Motor neuron (in vitro differentiated cells): ENCODE data around the gene SIDT2. TPM values are rescaled to one million over a fixed set of nuclear protein-coding genes. Genes with fewer than 3 reads are reported as not detected.

ENCODE experiments used
- ATAC-seq, 8 experiments: fragments of 200-7000 bp; cut with Tn5 transposase; replicated peaks in 6 of 8; 2 replicates each; pipeline ENCODE4 v1.8.0; 2021; ENCODE audit warnings: mild to moderate bottlenecking in 8 of 8, moderate library complexity in 8 of 8
- H3K27ac ChIP-seq, 2 donors: fragments of 250-450 bp; sonication (Bioruptor Pico); 2 replicates each; pipeline ENCODE4 v1.9.0; 2021; ENCODE audit warnings: antibody characterized with exemption in 2 of 2, mild to moderate bottlenecking in 2 of 2, moderate library complexity in 1 of 2
- H3K4me1 ChIP-seq, 2 donors: fragments of 250-450 bp; sonication (Bioruptor Pico); replicated peaks in 1 of 2; 2 replicates each; pipeline ENCODE4 v1.6.1; 2021; ENCODE audit warnings: antibody characterized with exemption in 2 of 2, mild to moderate bottlenecking in 2 of 2, moderate library complexity in 1 of 2
- H3K4me3 ChIP-seq, 5 donors: fragments of 250-450 bp; sonication (Bioruptor Pico); 2 replicates each; pipeline ENCODE4 v1.9.0; 2021; ENCODE audit warnings: antibody characterized with exemption in 5 of 5, mild to moderate bottlenecking in 5 of 5, moderate library complexity in 4 of 5
- WGBS, 10 experiments: fragments of 450-650 bp; shearing (Covaris generic); methylation state at CpG; one replicate each; pipeline ENCODE4 v1.0.0; 2022; 5-methylcytosine and 5-hydroxymethylcytosine counted together
- in situ Hi-C, 9 experiments: fragments of 400-800 bp; cut with MboI; loops; one replicate each; pipeline ENCODE4 v1.15.0; 2021; ENCODE audit warnings: low sequenced_read_pairs in 9 of 9, low pct_unique_long_range_greater_than_20kb in 2 of 9; ENCODE audit not compliant: unreplicated experiment in 9 of 9
- total RNA-seq, 8 experiments: library from RNA; unstranded; fragments of 300-600 nt; gene quantifications; 2 replicates each; pipeline versions ENCODE4 v1.2.3 to v1.2.4, GENCODE V29; 2022

Gene SIDT2
- total RNA-seq, 8 experiments from 2014 or later, result 10.5 to 32.3 (median 17.9) TPM

GRCh38 chr11:117187007-117187406 is 8.5 kb downstream of the SIDT2 start:
- 75 to 92% (median 80%) methylated on average over 1 to 2 of the region's 6 CpGs; no CpG with 5 or more reads in 6 of the 10 experiments for WGBS, 10 experiments
- in situ Hi-C loops, result no loop called here
- peak in 3 of 8 experiments; percentile 18 to 34 (median 30) for ATAC-seq
- no peak overlapping the region for H3K27ac ChIP-seq
- H3K4me1 ChIP-seq, result no peaks in the 10 kb centered on the region
- H3K4me3 ChIP-seq, result no peak overlapping the region

GRCh38 chr11:117187428-117187798 is 8.9 kb downstream of the SIDT2 start:
- Histone ChIP-seq H3K4me1 (no peaks in the 10 kb centered on the region), H3K4me3 (no peak overlapping the region), H3K27ac (no peak overlapping the region)
- ATAC-seq, result no peak
- 82 to 100% (median 100%) methylated on average over 1 to 7 of the region's 13 CpGs; no CpG with 5 or more reads in 5 of the 10 experiments for whole genome bisulfite sequencing, 10 experiments
- in situ Hi-C loops, result no loop called here

- no peak for ATAC-seq
- in situ Hi-C loops, result no loop called here
- Histone ChIP-seq H3K4me3 (no peak overlapping the region), H3K4me1 (no peaks in the 10 kb centered on the region), H3K27ac (no peak overlapping the region)
- 80 to 100% (median 100%) methylated on average over 1 to 2 of the region's 16 CpGs; no CpG with 5 or more reads in 2 of the 10 experiments for WGBS, 10 experiments
These were observed 9.4 kb downstream of the SIDT2 start for GRCh38 chr11:117187799-117188481.

- no peak overlapping the region for H3K4me3 ChIP-seq
- no peak overlapping the region for H3K27ac ChIP-seq
- in situ Hi-C loops, result no loop called here
- no peaks in the 10 kb centered on the region for H3K4me1 ChIP-seq
- WGBS, 10 experiments, result 70 to 100% (median 87%) methylated on average over 2 to 11 of the region's 20 CpGs; no CpG with 5 or more reads in 5 of the 10 experiments
- ATAC-seq, result no peak
These were observed 10.1 kb downstream of the SIDT2 start for GRCh38 chr11:117188620-117189081.

GRCh38 chr11:117189191-117189940 is 10.8 kb downstream of the SIDT2 start:
- H3K4me3 ChIP-seq, result no peak overlapping the region
- in situ Hi-C loops, result no loop called here
- WGBS, 10 experiments, result 80 to 100% (median 88%) methylated on average over 1 to 12 of the region's 22 CpGs; no CpG with 5 or more reads in 6 of the 10 experiments
- H3K27ac ChIP-seq, result no peak overlapping the region
- H3K4me1 ChIP-seq, result no peaks in the 10 kb centered on the region
- no peak for ATAC-seq

- H3K27ac ChIP-seq, result no peak overlapping the region
- H3K4me1 ChIP-seq, result no peaks in the 10 kb centered on the region
- H3K4me3 ChIP-seq, result no peak overlapping the region
- in situ Hi-C loops, result no loop called here
- peak in 1 of 8 experiments; percentile 12 for ATAC-seq
- WGBS, 10 experiments, result 67 to 80% (median 67%) methylated on average over 1 to 2 of the region's 8 CpGs; no CpG with 5 or more reads in 7 of the 10 experiments
These were observed 11.5 kb downstream of the SIDT2 start for GRCh38 chr11:117189941-117190544.

- no peak for ATAC-seq
- Histone ChIP-seq H3K27ac (no peak overlapping the region), H3K4me3 (no peak overlapping the region), H3K4me1 (no peaks in the 10 kb centered on the region)
- in situ Hi-C loops, result no loop called here
- WGBS, 10 experiments, result 67 to 100% (median 93%) methylated on average over 1 to 6 of the region's 26 CpGs; no CpG with 5 or more reads in 4 of the 10 experiments
These were observed 13.3 kb downstream of the SIDT2 start for GRCh38 chr11:117191680-117192400.

- H3K4me1 ChIP-seq, result no peaks in the 10 kb centered on the region
- in situ Hi-C loops, result no loop called here
These were observed 13.9 kb downstream of the SIDT2 start for GRCh38 chr11:117192401-117192875.

GRCh38 chr11:117193130-117194020 is 14.8 kb downstream of the SIDT2 start:
- 90 to 100% (median 98%) methylated on average over 1 to 8 of the region's 15 CpGs; no CpG with 5 or more reads in 4 of the 10 experiments for WGBS, 10 experiments
- Histone ChIP-seq H3K4me1 (no peaks in the 10 kb centered on the region), H3K4me3 (no peak overlapping the region), H3K27ac (no peak overlapping the region)
- no peak for ATAC-seq
- in situ Hi-C loops, result no loop called here

More at GRCh38 chr11:117192401-117192875, 13.9 kb downstream of the SIDT2 start:
- Histone ChIP-seq H3K27ac (no peak overlapping the region), H3K4me3 (no peak overlapping the region)
- no peak for ATAC-seq
- 93 to 94% methylated on average over 3 of the region's 17 CpGs; no CpG with 5 or more reads in 8 of the 10 experiments for WGBS, 10 experiments

- H3K4me1 ChIP-seq, result peaks cover 3 to 4% of the 10 kb centered on the region in 2 donors
- WGBS, 10 experiments, result 70 to 100% (median 85%) methylated on average over 1 to 4 of the region's 5 CpGs; no CpG with 5 or more reads in 3 of the 10 experiments
- ATAC-seq, result no peak
- H3K27ac ChIP-seq, result no peak overlapping the region
- in situ Hi-C loops, result no loop called here
- H3K4me3 ChIP-seq, result no peak overlapping the region
These were observed 15.7 kb downstream of the SIDT2 start for GRCh38 chr11:117194267-117194666.

GRCh38 chr11:117195258-117195657 is 16.7 kb downstream of the SIDT2 start:
- no peak for ATAC-seq
- peaks cover 3 to 4% of the 10 kb centered on the region in 2 donors for H3K4me1 ChIP-seq
- WGBS, 10 experiments, result 62 to 100% (median 83%) methylated on average over 1 to 4 of the region's 4 CpGs; no CpG with 5 or more reads in 1 of the 10 experiments
- in situ Hi-C loops, result no loop called here
- H3K27ac ChIP-seq, result no peak overlapping the region
- H3K4me3 ChIP-seq, result no peak overlapping the region

- WGBS, 10 experiments, result 83 to 100% (median 95%) methylated on average over 1 to 9 of the region's 19 CpGs; no CpG with 5 or more reads in 5 of the 10 experiments
- Histone ChIP-seq H3K27ac (no peak overlapping the region), H3K4me1 (peaks cover 3 to 4% of the 10 kb centered on the region in 2 donors), H3K4me3 (no peak overlapping the region)
- in situ Hi-C loops, result no loop called here
- ATAC-seq, result no peak
These were observed 17.2 kb downstream of the SIDT2 start for GRCh38 chr11:117195761-117196160.
